ENCODE data around the gene DYNC2H1.

DNA sequence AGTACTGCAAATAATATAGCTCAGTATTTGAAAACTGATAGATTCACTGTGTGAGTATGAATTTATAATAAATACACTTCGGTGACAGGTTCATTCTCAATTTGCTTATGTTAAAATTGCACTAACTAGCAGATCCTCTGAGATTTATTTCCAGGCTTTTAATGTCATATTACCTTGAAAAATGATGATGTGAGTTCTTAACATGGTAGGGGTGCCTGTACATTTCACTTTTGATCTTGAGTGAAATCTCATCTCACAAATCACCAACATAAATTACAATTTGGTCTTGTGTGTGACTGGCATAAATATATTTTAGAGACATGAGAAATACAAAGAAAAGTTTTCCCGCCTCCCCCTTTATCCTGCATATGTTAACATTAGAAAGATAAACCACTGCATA, 240.4 kb downstream of the DYNC2H1 start:
- no peak for TF ChIP-seq CTCF (optimal IDR thresholded peaks at IDR 0.05 in 1 of 3, IDR thresholded peaks at IDR 0.05 in 1 of 3, conservative IDR thresholded peaks at IDR 0.05 in 1 of 3; ENCODE audit: extremely low read depth in 1 of 3, insufficient read depth in 2 of 3, low read length in 3 of 3)
- TF ChIP-seq EZH2 (IDR thresholded peaks at IDR 0.05; ENCODE audit: low read length), result no peak
